ENCODE measurements around the gene DNAL4.

DNA sequence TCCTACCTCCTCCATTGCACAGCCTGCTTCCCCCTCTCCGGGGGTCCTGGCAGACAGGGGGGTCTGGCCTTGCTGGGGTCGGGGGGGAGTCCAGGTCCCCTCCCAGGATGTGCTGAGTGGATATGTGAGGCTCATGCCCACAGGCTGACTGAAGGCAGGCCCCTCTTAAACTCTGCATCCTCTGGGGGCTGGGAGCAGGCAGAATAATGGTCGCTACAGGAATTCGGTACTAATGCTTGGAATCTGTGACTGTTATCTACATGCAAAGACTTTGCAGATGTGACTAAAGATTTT is 36.5 kb downstream of the DNAL4 start:
- TF ChIP-seq, protein P1, sequence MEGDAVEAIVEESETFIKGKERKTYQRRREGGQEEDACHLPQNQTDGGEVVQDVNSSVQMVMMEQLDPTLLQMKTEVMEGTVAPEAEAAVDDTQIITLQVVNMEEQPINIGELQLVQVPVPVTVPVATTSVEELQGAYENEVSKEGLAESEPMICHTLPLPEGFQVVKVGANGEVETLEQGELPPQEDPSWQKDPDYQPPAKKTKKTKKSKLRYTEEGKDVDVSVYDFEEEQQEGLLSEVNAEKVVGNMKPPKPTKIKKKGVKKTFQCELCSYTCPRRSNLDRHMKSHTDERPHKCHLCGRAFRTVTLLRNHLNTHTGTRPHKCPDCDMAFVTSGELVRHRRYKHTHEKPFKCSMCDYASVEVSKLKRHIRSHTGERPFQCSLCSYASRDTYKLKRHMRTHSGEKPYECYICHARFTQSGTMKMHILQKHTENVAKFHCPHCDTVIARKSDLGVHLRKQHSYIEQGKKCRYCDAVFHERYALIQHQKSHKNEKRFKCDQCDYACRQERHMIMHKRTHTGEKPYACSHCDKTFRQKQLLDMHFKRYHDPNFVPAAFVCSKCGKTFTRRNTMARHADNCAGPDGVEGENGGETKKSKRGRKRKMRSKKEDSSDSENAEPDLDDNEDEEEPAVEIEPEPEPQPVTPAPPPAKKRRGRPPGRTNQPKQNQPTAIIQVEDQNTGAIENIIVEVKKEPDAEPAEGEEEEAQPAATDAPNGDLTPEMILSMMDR (IDR thresholded peaks at IDR 0.05) = no peak
- TF ChIP-seq POLR2AphosphoS5 (IDR thresholded peaks at IDR 0.05) = no peak
